AML-193 (cell line): ENCODE measurements around the gene GNB3.
A peak's percentile ranks its signal among the peaks of the same experiment; 100 is the strongest.

ENCODE experiments used
- DNase-seq, 2 experiments: peaks; one replicate each; lab custom pipeline; 2025; lab: John Stamatoyannopoulos, UW

GNB3 gene

DNA sequence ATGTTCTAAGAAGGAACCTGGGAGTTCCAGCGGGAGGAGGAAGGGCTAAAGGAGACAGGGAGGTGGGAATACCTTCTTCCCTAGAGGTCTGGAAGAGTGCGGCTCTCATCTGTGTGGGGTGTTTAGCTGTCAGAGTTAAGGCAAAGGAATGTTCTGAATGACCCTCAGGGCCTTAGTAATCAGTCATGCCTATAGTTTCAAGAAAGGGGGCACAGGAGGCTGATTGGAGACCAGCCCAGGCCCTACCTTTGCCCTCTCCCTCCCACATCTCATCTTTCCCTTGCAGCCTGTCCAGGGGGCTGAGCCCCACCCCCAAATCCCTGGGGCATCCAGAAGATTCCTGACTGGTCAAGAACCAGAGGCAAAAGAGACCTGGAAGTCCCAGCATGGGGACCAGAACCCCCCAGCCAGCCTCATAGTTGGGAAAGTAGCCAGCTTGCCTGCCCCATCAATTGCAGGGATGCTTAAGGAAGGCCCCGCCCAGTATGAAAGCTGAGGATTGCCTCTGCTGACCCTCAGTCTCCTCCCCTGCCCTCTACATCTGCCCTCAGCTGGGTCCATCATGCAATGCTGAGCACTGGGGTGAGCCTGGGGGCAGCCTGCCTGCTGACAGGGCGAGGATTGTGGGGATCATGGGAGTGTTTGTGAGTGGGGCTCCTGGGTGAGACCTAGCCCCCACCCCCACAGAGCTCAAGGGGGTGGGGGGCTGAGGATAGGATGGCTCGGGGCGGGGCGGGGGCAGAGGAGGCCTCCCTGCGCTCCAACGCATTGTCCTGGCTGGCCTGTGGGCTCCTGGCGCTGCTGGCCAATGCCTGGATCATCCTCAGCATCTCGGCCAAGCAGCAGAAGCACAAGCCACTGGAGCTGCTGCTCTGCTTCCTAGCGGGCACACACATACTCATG lies 17.3 kb upstream of the GNB3 start:
- DNase-seq: no peak

GRCh38 chr12:6824085-6824775 lies 16.5 kb upstream of the GNB3 start:
- no peak for DNase-seq

DNA sequence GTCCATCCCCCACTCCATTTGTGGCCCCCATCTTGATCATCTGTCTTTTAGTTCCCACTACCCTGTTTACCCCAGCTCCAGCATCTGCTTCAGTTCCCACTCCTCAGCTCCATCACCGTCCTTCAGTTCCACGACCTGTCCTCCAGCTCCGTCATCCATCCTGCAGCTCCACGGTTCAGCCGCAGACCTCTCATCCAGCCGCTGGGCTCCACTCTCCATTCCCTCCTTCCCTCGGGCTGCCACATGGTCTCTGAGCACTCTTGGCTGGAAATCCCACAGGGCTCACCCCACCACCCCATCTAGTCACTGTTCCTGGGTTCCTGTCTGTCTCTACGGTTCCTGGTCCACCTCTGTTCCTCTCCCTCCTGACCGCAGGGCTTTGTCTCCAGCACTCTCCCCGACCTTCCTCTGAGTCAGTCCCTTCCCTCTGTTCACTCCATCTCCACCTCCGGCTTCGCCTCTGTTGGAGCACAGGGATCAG lies 15.8 kb upstream of the GNB3 start:
- DNase-seq: no peak

- peak; percentile 72 to 77 for DNase-seq
Measured at GRCh38 chr12:6825398-6826124, 15.2 kb upstream of the GNB3 start.

DNA sequence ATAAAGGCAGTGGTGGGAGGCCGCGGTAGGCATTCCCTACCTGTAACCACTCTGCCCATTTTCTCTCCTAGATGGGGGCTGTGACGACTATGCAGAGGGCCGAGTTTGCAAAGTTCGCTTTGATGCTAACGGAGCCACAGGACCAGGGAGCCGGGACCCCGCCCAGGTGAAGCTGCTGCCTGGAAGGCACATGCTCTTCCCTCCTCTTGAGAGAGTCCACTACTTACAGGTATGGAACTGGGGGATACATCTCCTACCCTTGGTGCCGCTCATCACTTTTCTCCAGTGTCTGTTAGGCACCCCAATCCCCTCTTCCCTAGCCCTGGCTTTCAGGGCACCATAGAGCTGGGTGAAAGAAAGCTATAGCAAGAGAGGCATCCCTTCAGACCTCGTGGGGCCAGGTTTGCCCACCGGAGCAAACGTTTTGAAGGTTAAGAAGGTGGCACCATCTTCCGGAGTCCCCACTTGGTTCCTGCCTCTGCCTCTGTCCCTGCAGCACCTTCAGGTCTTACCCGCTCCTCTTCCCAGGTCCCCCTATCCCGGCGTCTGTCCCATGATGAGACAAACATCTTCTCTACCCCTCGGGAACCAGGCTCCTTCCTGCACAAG lies 14.5 kb upstream of the GNB3 start:
- DNase-seq: no peak

DNA sequence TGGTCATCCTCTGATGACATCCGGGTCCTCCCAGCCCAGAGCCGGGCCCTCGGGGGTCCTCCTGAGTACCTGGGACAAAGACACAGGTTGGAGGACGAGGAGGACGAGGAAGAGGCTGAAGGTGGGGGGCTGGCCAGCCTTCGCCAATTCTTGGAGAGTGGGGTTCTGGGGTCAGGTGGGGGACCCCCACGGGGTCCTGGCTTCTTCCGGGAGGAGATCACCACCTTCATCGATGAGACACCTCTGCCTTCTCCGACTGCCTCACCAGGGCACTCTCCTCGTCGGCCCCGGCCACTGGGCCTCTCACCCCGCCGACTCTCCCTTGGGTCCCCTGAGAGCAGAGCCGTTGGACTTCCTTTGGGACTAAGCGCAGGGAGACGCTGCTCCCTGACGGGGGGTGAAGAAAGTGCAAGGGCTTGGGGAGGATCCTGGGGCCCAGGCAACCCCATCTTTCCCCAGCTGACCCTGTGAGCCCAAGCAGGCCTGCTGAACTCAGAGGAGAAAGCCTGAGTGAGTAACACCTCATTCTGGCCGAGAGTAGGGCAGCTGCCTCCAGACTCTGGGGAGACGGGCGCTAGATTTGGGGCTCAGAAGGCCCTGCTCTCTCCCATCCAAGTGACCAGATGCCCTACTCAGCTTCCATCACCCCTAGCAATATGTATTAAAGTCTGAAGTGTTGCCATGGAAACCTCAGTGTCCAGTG lies 13.8 kb upstream of the GNB3 start:
- no peak for DNase-seq

DNA sequence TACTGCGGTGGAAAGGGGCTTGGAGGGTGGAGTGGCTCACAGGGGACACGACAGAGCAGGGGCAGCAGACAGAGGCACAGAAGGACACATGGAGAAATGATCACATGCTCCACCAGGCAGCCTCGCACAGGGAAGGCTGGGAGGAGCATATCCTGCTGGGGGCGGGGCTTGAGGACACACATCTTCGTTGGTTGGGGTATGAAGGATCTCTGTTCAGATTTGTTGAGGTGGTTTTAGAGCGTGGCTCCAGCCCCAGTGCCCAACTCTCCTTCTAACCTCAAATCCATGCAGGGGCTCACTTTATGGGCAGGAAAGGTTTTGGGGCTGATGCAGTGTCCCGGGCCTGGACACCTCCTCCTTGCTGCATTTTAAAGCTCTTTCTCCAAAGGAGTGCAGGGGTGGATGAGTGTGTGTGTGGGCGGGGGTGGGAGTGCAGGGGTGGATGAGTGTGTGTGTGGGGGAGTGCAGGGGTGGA lies 13.3 kb upstream of the GNB3 start:
- peak; percentile 13 to 42 for DNase-seq

DNA sequence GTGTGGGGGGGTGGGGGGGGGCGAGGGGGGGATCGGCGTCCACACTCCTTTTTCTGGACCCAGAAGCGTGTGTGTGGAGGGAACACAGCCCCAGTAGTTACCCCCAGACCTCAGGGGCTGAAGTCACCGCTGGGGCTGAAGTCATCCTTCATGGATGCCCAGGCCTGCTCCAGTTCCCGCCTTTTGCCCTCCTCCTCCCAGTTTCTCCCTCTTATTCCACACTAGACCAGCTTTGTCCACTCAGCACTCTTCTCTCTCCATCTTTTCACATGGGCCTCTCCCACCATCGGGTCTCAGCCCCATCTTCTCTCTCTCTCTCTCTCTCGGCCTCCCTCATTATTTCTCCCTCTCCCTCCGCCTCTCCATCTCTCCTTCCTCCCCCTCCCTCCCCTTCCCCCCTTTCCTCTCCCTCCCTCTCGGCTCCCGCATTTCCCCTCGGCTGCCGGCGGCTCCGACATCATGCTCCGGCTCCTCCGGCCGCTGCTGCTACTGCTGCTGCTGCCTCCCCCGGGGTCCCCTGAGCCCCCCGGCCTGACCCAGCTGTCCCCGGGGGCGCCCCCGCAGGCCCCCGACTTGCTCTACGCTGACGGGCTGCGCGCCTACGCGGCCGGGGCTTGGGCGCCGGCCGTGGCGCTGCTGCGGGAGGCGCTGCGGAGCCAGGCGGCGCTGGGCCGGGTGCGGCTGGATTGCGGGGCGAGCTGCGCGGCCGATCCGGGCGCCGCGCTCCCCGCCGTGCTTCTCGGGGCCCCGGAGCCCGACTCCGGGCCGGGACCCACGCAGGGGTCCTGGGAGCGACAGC lies 12.5 kb upstream of the GNB3 start, which contains the start of gene P3H3:
Gene P3H3 (plus strand): TSS at position 426 of the 799 bp plus-strand sequence. CDS start 34 bp downstream, at position 460.
- DNase-seq: no peak

- no peak for DNase-seq
Measured at GRCh38 chr12:6828781-6829535, 11.8 kb upstream of the GNB3 start.

GRCh38 chr12:6829536-6830220 lies 11.0 kb upstream of the GNB3 start:
- DNase-seq: no peak

DNA sequence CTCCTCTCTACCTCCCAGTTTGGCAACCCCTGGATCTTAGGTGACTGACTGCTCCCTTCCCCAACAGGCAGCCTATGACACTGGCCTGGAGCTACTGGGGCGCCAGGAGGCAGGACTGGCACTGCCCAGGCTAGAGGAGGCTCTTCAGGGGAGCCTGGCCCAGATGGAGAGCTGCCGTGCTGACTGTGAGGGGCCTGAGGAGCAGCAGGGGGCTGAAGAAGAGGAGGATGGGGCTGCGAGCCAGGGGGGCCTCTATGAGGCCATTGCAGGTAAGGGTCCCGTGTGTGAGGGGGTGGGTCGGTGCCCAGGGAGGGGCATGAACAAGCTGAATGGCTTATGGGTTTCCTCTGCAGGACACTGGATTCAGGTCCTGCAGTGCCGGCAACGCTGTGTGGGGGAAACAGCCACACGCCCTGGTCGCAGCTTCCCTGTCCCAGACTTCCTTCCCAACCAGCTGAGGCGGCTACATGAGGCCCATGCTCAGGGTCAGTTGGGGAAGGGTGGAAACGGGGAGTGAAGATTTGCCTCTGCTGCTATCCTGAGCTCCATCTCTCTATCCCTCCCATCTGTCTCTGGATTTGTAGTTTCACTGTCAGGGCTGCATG lies 10.3 kb upstream of the GNB3 start:
- DNase-seq: no peak

GRCh38 chr12:6830999-6831398 lies 9.7 kb upstream of the GNB3 start:
- DNase-seq: no peak

DNA sequence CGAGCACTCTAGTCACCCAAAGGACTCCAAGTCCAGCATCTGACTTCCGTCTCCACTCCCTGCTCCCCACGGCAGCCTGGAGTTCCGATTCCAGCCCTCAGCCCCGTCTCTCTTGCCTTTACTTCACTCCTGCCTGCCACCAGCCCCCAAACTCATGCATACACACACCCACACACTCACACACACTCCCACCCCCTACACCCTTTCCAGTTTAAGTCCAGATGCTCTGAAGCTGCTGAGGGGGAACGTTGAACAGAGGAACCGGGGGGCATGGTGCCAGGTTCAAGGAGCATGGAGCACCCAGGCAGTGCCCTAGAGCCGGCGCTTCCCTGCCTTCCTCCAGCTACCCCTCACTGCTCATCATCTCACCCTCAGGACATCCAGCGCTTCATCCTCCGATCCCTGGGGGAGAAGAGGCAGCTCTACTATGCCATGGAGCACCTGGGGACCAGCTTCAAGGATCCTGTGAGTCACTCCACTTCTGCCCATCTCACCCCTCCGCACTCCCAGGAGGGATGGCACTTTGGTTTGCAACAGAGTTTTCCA lies 9.2 kb upstream of the GNB3 start:
- no peak for DNase-seq

DNA sequence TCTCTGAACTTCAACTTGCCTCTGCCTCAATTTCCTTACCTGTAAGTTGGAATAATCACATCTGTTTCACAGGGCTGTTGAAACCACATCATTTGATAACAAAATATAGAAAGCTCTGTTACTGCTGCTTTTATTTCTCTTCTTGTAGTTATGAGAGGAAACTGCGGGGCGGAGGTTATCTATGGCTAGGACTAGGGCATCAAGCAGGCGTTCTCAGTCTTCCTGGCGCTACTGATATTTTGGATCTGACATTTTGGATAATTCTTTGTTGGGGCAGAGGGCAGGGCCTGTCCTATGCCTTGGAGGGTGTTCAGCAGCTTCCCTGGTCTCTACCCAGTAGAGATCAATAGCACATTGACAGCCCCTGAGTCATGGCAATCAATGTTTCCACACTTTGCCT lies 8.6 kb upstream of the GNB3 start:
- no peak for DNase-seq

GRCh38 chr12:6833189-6833890 lies 7.4 kb upstream of the GNB3 start:
- DNase-seq: no peak

DNA sequence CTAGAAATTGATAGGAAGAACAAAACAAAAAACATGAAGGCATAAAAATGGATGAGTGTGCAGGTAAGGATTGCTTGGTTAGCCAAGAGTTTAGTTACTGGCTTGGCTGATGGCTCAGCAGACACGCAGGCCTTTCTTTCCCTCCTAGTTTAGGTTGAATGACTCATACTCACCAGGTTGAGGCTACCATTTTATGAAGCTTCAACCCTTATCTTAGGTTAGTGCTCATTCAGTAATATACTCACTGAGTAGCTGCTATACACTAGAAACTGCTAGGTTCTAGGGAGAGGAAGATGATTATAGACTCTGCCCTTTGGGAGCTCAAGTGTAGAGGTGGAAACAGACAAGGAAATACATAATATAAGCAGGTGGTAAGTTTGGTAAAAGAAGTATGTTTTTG lies 6.5 kb upstream of the GNB3 start:
- no peak for DNase-seq

DNA sequence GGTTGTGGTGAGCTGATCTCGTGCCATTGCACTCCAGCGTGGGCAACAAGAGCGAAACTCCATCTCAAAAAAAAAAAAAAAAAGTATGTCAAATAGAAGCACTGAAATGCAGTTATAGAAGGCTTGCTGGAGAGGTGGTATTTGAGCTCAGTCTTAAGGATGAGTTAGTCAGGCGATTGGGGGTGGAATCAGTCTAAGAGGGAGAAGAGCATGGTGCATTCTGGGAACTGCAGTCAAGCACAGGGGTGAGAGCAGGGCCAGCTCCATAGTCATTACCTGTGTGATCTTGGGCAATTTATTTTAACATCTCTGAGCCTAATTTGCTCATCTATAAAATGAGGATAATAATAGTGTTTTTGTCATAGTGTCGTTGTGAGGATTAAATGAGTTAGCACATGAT lies 5.9 kb upstream of the GNB3 start:
- no peak for DNase-seq

GRCh38 chr12:6836851-6837250 lies 3.9 kb upstream of the GNB3 start:
- no peak for DNase-seq
